K562 (cell line): ENCODE data around the gene ZNF148. TPM values are rescaled to one million over a fixed set of nuclear protein-coding genes. Genes with fewer than 3 reads are reported as not detected.

Experiments
- ATAC-seq: fragments of 200-7000 bp; cut with Tn5 transposase; 3 replicates; pipeline ENCODE4 v1.9.1; 2020; ENCODE audit warnings: moderate library complexity
- BruUV-seq: library from RNA; stranded (reverse); fragments of 400-500 nt; replicated peaks from 2 replicates; lab custom pipeline; 2021; lab: Mats Ljungman, UMichigan
- CTCF ChIA-PET: fragments of 300-600 bp; formaldehyde crosslinking; extraction: SDS; loops from one replicate; lab custom pipeline; 2021; ENCODE audit warnings: low intra/inter-chr PET ratio; lab: Yijun Ruan, JAX
- POLR2A ChIA-PET: fragments of 300-600, 350-650 bp; sonication (Branson Sonifier 250); formaldehyde crosslinking; extraction: SDS; loops from one replicate; lab custom pipeline; 2021; ENCODE audit warnings: antibody characterized with exemption, inconsistent platforms; lab: Yijun Ruan, JAX
- DNase-seq, 4 experiments: peaks; one replicate each; pipeline versions ENCODE4 v3.0.0 to v3.0.0-alpha.2; 2011 to 2018; ENCODE audit warnings: low spot score in 3 of 4, mixed read lengths in 3 of 4; ENCODE audit errors: extremely low read depth in 1 of 4
- FAIRE-seq: peaks from 2 replicates; lab custom pipeline; 2011; peaks lifted over from hg19 to GRCh38; lab: Jason Lieb, UNC
- H2AFZ ChIP-seq: 2 replicates; pipeline ENCODE4 v1.6.0; 2011; ENCODE audit warnings: low read depth, low read length, control low read depth, inconsistent platforms
- H3K27ac ChIP-seq: fragments of 200-600 bp; 3 replicates; pipeline ENCODE4 v1.8.0; 2011; ENCODE audit warnings: low read depth, mild to moderate bottlenecking, control low read depth, inconsistent platforms, low read length, moderate library complexity, mixed read lengths; ENCODE audit errors: extremely low read depth
- H3K27me3 ChIP-seq, 2 experiments: fragments of 300-600 bp in 1 of 2; 2 replicates in 1 of 2; 3 replicates in 1 of 2; pipeline versions ENCODE4 v1.6.0 to v1.8.0; 2011; ENCODE audit warnings: inconsistent platforms in 2 of 2, low read length in 2 of 2, mild to moderate bottlenecking in 1 of 2, mixed read lengths in 1 of 2, moderate library complexity in 1 of 2; ENCODE audit not compliant: control insufficient read depth in 2 of 2, insufficient read depth in 2 of 2
- H3K36me3 ChIP-seq: fragments of 300-600 bp; 3 replicates; pipeline ENCODE4 v1.8.0; 2011; ENCODE audit warnings: mild to moderate bottlenecking, low read length, inconsistent platforms; ENCODE audit not compliant: control insufficient read depth, insufficient read depth
- H3K4me1 ChIP-seq, 2 experiments: fragments of 200-600 bp in 1 of 2; replicated peaks in 1 of 2; 2 replicates in 1 of 2; 3 replicates in 1 of 2; pipeline versions ENCODE4 v1.5.1 to v1.8.0; 2011; ENCODE audit warnings: inconsistent platforms in 2 of 2, low read length in 2 of 2, mild to moderate bottlenecking in 1 of 2, mixed read lengths in 1 of 2, moderate library complexity in 1 of 2; ENCODE audit not compliant: control insufficient read depth in 2 of 2, insufficient read depth in 2 of 2
- H3K4me2 ChIP-seq: 2 replicates; pipeline ENCODE4 v1.6.1; 2011; ENCODE audit warnings: low read length, control low read depth, inconsistent platforms, mixed read lengths; ENCODE audit not compliant: insufficient read depth
- H3K4me3 ChIP-seq: fragments of 200-600 bp; sonication (generic), shearing (Covaris generic); 2 replicates; pipeline ENCODE4 v1.5.1; 2016; ENCODE audit warnings: control low read depth, inconsistent platforms
- H3K79me2 ChIP-seq: fragments of 200-600 bp; 3 replicates; pipeline ENCODE4 v1.8.0; 2011; ENCODE audit warnings: low read length, inconsistent platforms; ENCODE audit not compliant: control insufficient read depth, insufficient read depth
- H3K9ac ChIP-seq, 2 experiments: 2 replicates each; pipeline versions ENCODE4 v1.6.0 to v1.6.1; 2011; ENCODE audit warnings: low read depth in 2 of 2, low read length in 2 of 2, control low read depth in 1 of 2, inconsistent platforms in 1 of 2, mild to moderate bottlenecking in 1 of 2, mixed read lengths in 1 of 2; ENCODE audit not compliant: insufficient read depth in 1 of 2
- H3K9me1 ChIP-seq: one replicate; pipeline ENCODE4 v1.6.0; 2011; ENCODE audit warnings: inconsistent platforms, mild to moderate bottlenecking, low read length, moderate library complexity; ENCODE audit not compliant: control insufficient read depth, insufficient read depth
- H3K9me3 ChIP-seq: replicated peaks from 2 replicates; pipeline ENCODE4 v1.5.1; 2011; ENCODE audit warnings: low read depth, low read length, inconsistent platforms; ENCODE audit not compliant: control insufficient read depth, insufficient read depth
- H4K20me1 ChIP-seq: replicated peaks from 2 replicates; pipeline ENCODE4 v1.6.1; 2011; ENCODE audit warnings: low read length, inconsistent platforms, mixed read lengths; ENCODE audit not compliant: control insufficient read depth, insufficient read depth
- GATAD2A ChIP-seq: fragments of 450-650 bp; IDR thresholded peaks from 2 replicates; pipeline ENCODE4 v1.6.1; 2017
- WGBS: fragments of 100-300 bp; shearing (Covaris generic); methylation state at CpG from one replicate; pipeline ENCODE4 v1.1.6; 2016; ENCODE audit warnings: low coverage, mixed read lengths; ENCODE audit not compliant: insufficient coverage; ENCODE audit errors: missing lambda C conversion rate; 5-methylcytosine and 5-hydroxymethylcytosine counted together
- in situ Hi-C: fragments of 300-500 bp; cut with MboI; formaldehyde crosslinking; loops from 4 replicates; pipeline ENCODE4 v1.15.0; 2018; ENCODE audit warnings: inconsistent platforms, mixed read lengths
- intact Hi-C: fragments of 100-400 bp; cut with micrococcal nuclease; formaldehyde crosslinking; loops from 2 replicates; pipeline ENCODE4 v1.14.2; 2022
- polyA plus RNA-seq, 8 experiments: library from polyadenylated mRNA; depleted of rRNA in 4 of 8; stranded (reverse) in 5 of 8; unstranded in 3 of 8; fragments of >200 nt; fragmentation: Nextera tagmentation in 2 of 8; fragmentation: Illumina TruSeq in 1 of 8; extraction: Ambion mirVana in 2 of 8; extraction: Trizol in 1 of 8; gene quantifications; 2 replicates each; pipeline versions ENCODE4 v1.2.1 to v1.2.3, GENCODE V29; 2011 to 2014; ENCODE audit warnings: inconsistent platforms in 1 of 8, missing spikeins in 1 of 8
- small RNA-seq: library from RNA; depleted of rRNA; stranded (forward); fragments of <200 nt; gene quantifications from one replicate; pipeline ENCODE3, GENCODE V24; 2014
- total RNA-seq, 7 experiments: library from RNA; depleted of rRNA in 6 of 7; stranded (reverse); fragments of >200 nt in 6 of 7; fragmentation: Illumina TruSeq in 2 of 7; extraction: Trizol in 2 of 7; gene quantifications; 2 replicates each; pipeline versions ENCODE4 v1.2.1 to v1.2.3, GENCODE V29; 2011 to 2021; ENCODE audit warnings: low replicate concordance in 1 of 7

ZNF148 gene
- total and polyA plus RNA-seq, 9 of the 15 experiments (the other 6 are each of a cell fraction or from before 2014, with no cell fraction given), result 2.7 to 15.1 (median 8.3) TPM

DNA sequence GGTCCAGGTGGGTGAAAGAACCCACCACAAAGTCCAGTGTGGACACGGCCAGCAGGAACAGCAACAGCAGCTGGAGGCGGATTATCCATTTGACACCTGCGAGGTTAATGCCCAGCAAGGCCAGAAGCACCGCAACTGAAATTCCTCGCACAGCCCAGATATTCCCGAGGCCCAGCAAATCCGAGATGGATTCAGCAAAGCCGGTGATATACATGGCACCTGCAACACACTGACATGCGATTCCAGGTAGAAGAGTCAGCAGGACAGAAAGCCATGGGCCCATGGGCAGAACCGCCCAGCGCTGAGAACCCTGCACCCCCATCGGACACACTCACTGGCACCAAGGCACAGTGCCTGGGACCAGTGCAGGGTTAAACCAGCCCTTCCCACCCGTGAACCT lies 197.4 kb downstream of the ZNF148 start:
- H3K27me3 ChIP-seq, result no peaks in the 10 kb centered on the region; a peak in 1 of 5 replicates
- no peaks in the 10 kb centered on the region for H4K20me1 ChIP-seq
- H3K79me2 ChIP-seq, result no peaks in the 10 kb centered on the region
- WGBS, result 28% methylated on average over 10 of the region's 13 CpGs
- H3K4me1 ChIP-seq, result peaks cover 0 to 7% of the 10 kb centered on the region in 2 experiments; a peak in 2 of 5 replicates
- TF ChIP-seq GATAD2A, result no peak
- no peak overlapping the region for H3K4me3 ChIP-seq
- no peaks in the 10 kb centered on the region for H3K36me3 ChIP-seq
- DNase-seq (no peak), ATAC-seq (no peak), FAIRE-seq (no peak)
- H3K9me3 ChIP-seq, result no peaks in the 10 kb centered on the region
- BruUV-seq, result no TSS peak
- ChIA-PET POLR2A (interaction anchor here (0.7 kb wide), 1 partner anchor 14 kb away, joined by 3 read pairs; no protein-coding TSS in a partner anchor), CTCF (no interaction called here)
- intact Hi-C loops (no loop called here), in situ Hi-C loops (no loop called here)
- H3K9ac ChIP-seq, result no peak overlapping the region
- H3K9me1 ChIP-seq, result no peaks in the 10 kb centered on the region
- H3K4me2 ChIP-seq, result no peak overlapping the region
- H2AFZ ChIP-seq, result no peak overlapping the region
- H3K27ac ChIP-seq, result no peak overlapping the region

Small RNAs within 50 kb of the gene (small RNA-seq; reads per million reads assigned to genes)
- not detected for gene RNU6-232P

Other genes starting within 250 kb of the ZNF148 start
- gene SLC12A8, start 162.6 kb downstream of the ZNF148 start, total RNA-seq (2014; rRNA removed), result not detected in 2 replicates
- 0.11 TPM in 1 of 2 replicates, not detected in the other for gene SLC12A8, start 162.6 kb downstream of the ZNF148 start, total RNA-seq (2014; rRNA removed; fragmentation: Illumina TruSeq; extraction: Trizol)
- not detected in 2 replicates for gene SLC12A8, start 162.6 kb downstream of the ZNF148 start, total RNA-seq (2015; rRNA removed; fragmentation: Illumina TruSeq; extraction: Trizol)
- 0.33 TPM in 1 of 2 replicates, not detected in the other for gene SLC12A8, start 162.6 kb downstream of the ZNF148 start, total RNA-seq (2021)
- 0.12 TPM in 1 of 2 replicates, not detected in the other for gene SLC12A8, start 162.6 kb downstream of the ZNF148 start, polyA plus RNA-seq (2011; rRNA removed)
- gene SLC12A8, start 162.6 kb downstream of the ZNF148 start, polyA plus RNA-seq (2014; fragmentation: Illumina TruSeq; extraction: Trizol), result 0.04 and 0.24 TPM in 2 replicates
- under 1 TPM in 1 of 2 experiments, not detected in 1; 0.04 TPM for gene SLC12A8, start 162.6 kb downstream of the ZNF148 start, polyA plus RNA-seq (2014; fragmentation: Nextera tagmentation; extraction: Ambion mirVana)
- gene SLC12A8, start 162.6 kb downstream of the ZNF148 start, polyA plus RNA-seq (2014; rRNA removed), result 0.09 TPM in 1 of 2 replicates, not detected in the other
- 25.8 and 37.8 TPM in 2 replicates for gene SNX4, start 144.9 kb upstream of the ZNF148 start, total RNA-seq (2014; rRNA removed)
- 33.8 and 39.2 TPM in 2 replicates for gene SNX4, start 144.9 kb upstream of the ZNF148 start, total RNA-seq (2014; rRNA removed; fragmentation: Illumina TruSeq; extraction: Trizol)
- gene SNX4, start 144.9 kb upstream of the ZNF148 start, total RNA-seq (2015; rRNA removed; fragmentation: Illumina TruSeq; extraction: Trizol), result 36.7 and 40.3 TPM in 2 replicates
- gene SNX4, start 144.9 kb upstream of the ZNF148 start, total RNA-seq (2021), result 29.6 and 30.0 TPM in 2 replicates
- 21.2 and 30.8 TPM in 2 replicates for gene SNX4, start 144.9 kb upstream of the ZNF148 start, polyA plus RNA-seq (2011; rRNA removed)
- gene SNX4, start 144.9 kb upstream of the ZNF148 start, polyA plus RNA-seq (2014; fragmentation: Illumina TruSeq; extraction: Trizol), result 26.9 and 29.9 TPM in 2 replicates
- gene SNX4, start 144.9 kb upstream of the ZNF148 start, polyA plus RNA-seq (2014; fragmentation: Nextera tagmentation; extraction: Ambion mirVana), result 10 to 100 TPM; 11.4 to 15.8 TPM
- 27.0 and 29.9 TPM in 2 replicates for gene SNX4, start 144.9 kb upstream of the ZNF148 start, polyA plus RNA-seq (2014; rRNA removed)
- 1.8 and 2.1 TPM in 2 replicates for gene OSBPL11, start 220.2 kb upstream of the ZNF148 start, total RNA-seq (2014; rRNA removed)
- 4.1 and 4.7 TPM in 2 replicates for gene OSBPL11, start 220.2 kb upstream of the ZNF148 start, total RNA-seq (2014; rRNA removed; fragmentation: Illumina TruSeq; extraction: Trizol)
- gene OSBPL11, start 220.2 kb upstream of the ZNF148 start, total RNA-seq (2015; rRNA removed; fragmentation: Illumina TruSeq; extraction: Trizol), result 4.0 and 4.1 TPM in 2 replicates
- gene OSBPL11, start 220.2 kb upstream of the ZNF148 start, total RNA-seq (2021), result 4.3 and 4.6 TPM in 2 replicates
- 3.1 and 3.2 TPM in 2 replicates for gene OSBPL11, start 220.2 kb upstream of the ZNF148 start, polyA plus RNA-seq (2011; rRNA removed)
- 4.0 and 5.0 TPM in 2 replicates for gene OSBPL11, start 220.2 kb upstream of the ZNF148 start, polyA plus RNA-seq (2014; fragmentation: Illumina TruSeq; extraction: Trizol)
- 1 to 10 TPM; 2.4 to 2.9 TPM for gene OSBPL11, start 220.2 kb upstream of the ZNF148 start, polyA plus RNA-seq (2014; fragmentation: Nextera tagmentation; extraction: Ambion mirVana)
- gene OSBPL11, start 220.2 kb upstream of the ZNF148 start, polyA plus RNA-seq (2014; rRNA removed), result 2.1 and 2.5 TPM in 2 replicates